ENCODE data around the gene ANKH. TPM values are rescaled to one million over a fixed set of nuclear protein-coding genes. Genes with fewer than 3 reads are reported as not detected.

ANKH gene
- total RNA-seq, 1 donor from 2014 or later = 30.9 TPM

GRCh38 chr5:14686517-14686916 is 185.1 kb downstream of the ANKH start:
- peaks cover 21% of the 10 kb centered on the region for H3K4me1 ChIP-seq
- intact Hi-C loops (cut with DNase I) = no loop called here
- peaks cover 0 to 59% of the 10 kb centered on the region in 2 donors for H3K36me3 ChIP-seq
- DNase-seq (ENCODE audit: extremely low spot score in 2 of 2) = no peak
- no peaks in the 10 kb centered on the region for H3K27me3 ChIP-seq
- TF ChIP-seq CTCF (IDR thresholded peaks at IDR 0.05) (no peak), POLR2AphosphoS5 (IDR thresholded peaks at IDR 0.05; ENCODE audit: insufficient read depth in 1 of 2, low read depth in 1 of 2) (peak in 1 of 2 donors; percentile 66)
- H3K4me3 ChIP-seq = no peak overlapping the region
- no peaks in the 10 kb centered on the region for H3K9me3 ChIP-seq
- no peak overlapping the region for H3K27ac ChIP-seq

GRCh38 chr5:14685757-14686156 is 185.8 kb downstream of the ANKH start:
- TF ChIP-seq POLR2AphosphoS5 (IDR thresholded peaks at IDR 0.05; ENCODE audit: insufficient read depth in 1 of 2, low read depth in 1 of 2) = no peak
- TF ChIP-seq CTCF (IDR thresholded peaks at IDR 0.05) = peak in 2 of 3 experiments; percentile 39 to 68

GRCh38 chr5:14684757-14685156 is 186.8 kb downstream of the ANKH start:
- Histone ChIP-seq H3K27me3 (no peaks in the 10 kb centered on the region), H3K9me3 (no peaks in the 10 kb centered on the region), H3K27ac (no peak overlapping the region), H3K4me3 (no peak overlapping the region), H3K36me3 (peaks cover 0 to 53% of the 10 kb centered on the region in 2 donors), H3K4me1 (peaks cover 21% of the 10 kb centered on the region)
- TF ChIP-seq CTCF (IDR thresholded peaks at IDR 0.05) (no peak), POLR2A (IDR thresholded peaks at IDR 0.05) (no peak), POLR2AphosphoS5 (IDR thresholded peaks at IDR 0.05; ENCODE audit: insufficient read depth in 1 of 2, low read depth in 1 of 2) (no peak)
- no peak for DNase-seq (ENCODE audit: extremely low spot score in 2 of 2)
- intact Hi-C loops (cut with DNase I) = no loop called here

More at GRCh38 chr5:14685757-14686156, 185.8 kb downstream of the ANKH start:
- Histone ChIP-seq H3K4me3 (no peak overlapping the region), H3K27me3 (no peaks in the 10 kb centered on the region), H3K4me1 (peaks cover 21% of the 10 kb centered on the region), H3K36me3 (peaks cover 0 to 59% of the 10 kb centered on the region in 2 donors), H3K27ac (no peak overlapping the region), H3K9me3 (no peaks in the 10 kb centered on the region)
- intact Hi-C loops (cut with DNase I) = no loop called here
- no peak for DNase-seq (ENCODE audit: extremely low spot score in 2 of 2)

- H3K9me3 ChIP-seq = no peaks in the 10 kb centered on the region
- peaks cover 0 to 46% of the 10 kb centered on the region in 2 donors for H3K36me3 ChIP-seq
- no peak for DNase-seq (ENCODE audit: extremely low spot score in 2 of 2)
- H3K27me3 ChIP-seq = no peaks in the 10 kb centered on the region
- intact Hi-C loops (cut with DNase I) = no loop called here
- H3K4me3 ChIP-seq = no peak overlapping the region
- H3K4me1 ChIP-seq = peaks cover 21% of the 10 kb centered on the region
- no peak overlapping the region for H3K27ac ChIP-seq
- TF ChIP-seq CTCF (IDR thresholded peaks at IDR 0.05) = no peak
Observed at GRCh38 chr5:14683906-14684455, 187.6 kb downstream of the ANKH start.

GRCh38 chr5:14681236-14681752 is 190.3 kb downstream of the ANKH start:
- H3K27me3 ChIP-seq = no peaks in the 10 kb centered on the region
- TF ChIP-seq POLR2AphosphoS5 (IDR thresholded peaks at IDR 0.05; ENCODE audit: insufficient read depth in 1 of 2, low read depth in 1 of 2) (no peak), CTCF (IDR thresholded peaks at IDR 0.05) (no peak), POLR2A (IDR thresholded peaks at IDR 0.05) (no peak)
- H3K36me3 ChIP-seq = peaks cover 0 to 27% of the 10 kb centered on the region in 2 donors
- no peak overlapping the region for H3K27ac ChIP-seq
- no peak overlapping the region for H3K4me3 ChIP-seq
- H3K9me3 ChIP-seq = no peaks in the 10 kb centered on the region
- H3K4me1 ChIP-seq = peaks cover 18% of the 10 kb centered on the region
- intact Hi-C loops (cut with DNase I) = no loop called here
- no peak for DNase-seq (ENCODE audit: extremely low spot score in 2 of 2)
